Natural killer cell treated with Interleukin-12 subunit alpha and Interleukin-12 subunit beta and Interleukin-15 and Interleukin-18, amount 100 ng/mL, for 72 hours (primary cell): ENCODE measurements around the gene VPS18. TPM values are rescaled to one million over a fixed set of nuclear protein-coding genes. Genes with fewer than 3 reads are reported as not detected.

Experiments used
- ATAC-seq, 2 donors: fragments of 150-1000 bp; cut with Tn5 transposase in 1 of 2; sonication (Bioruptor Pico), chemical (Tn5 transposase) in 1 of 2; 2 replicates each; pipeline ENCODE4 v1.10.0; 2021
- DNase-seq: peaks from one replicate; pipeline ENCODE4 v3.0.0; 2022; ENCODE audit warnings: low spot score
- H3K27ac Mint-ChIP-seq, 2 donors: 1 replicate in 1 of 2; 2 replicates in 1 of 2; pipeline ENCODE4 v1.8.0; 2022; ENCODE audit warnings: mixed read lengths in 2 of 2, mild to moderate bottlenecking in 1 of 2, moderate library complexity in 1 of 2
- H3K27me3 Mint-ChIP-seq, 2 donors: 1 replicate in 1 of 2; 2 replicates in 1 of 2; pipeline ENCODE4 v1.8.0; 2022; ENCODE audit warnings: mixed read lengths in 2 of 2
- H3K36me3 Mint-ChIP-seq: one replicate; pipeline ENCODE4 v1.8.0; 2022; ENCODE audit warnings: mixed read lengths
- H3K4me1 Mint-ChIP-seq, 2 donors: 1 replicate in 1 of 2; 2 replicates in 1 of 2; pipeline ENCODE4 v1.8.0; 2022; ENCODE audit warnings: low read depth in 2 of 2, mixed read lengths in 2 of 2, mild to moderate bottlenecking in 1 of 2
- H3K4me3 Mint-ChIP-seq: one replicate; pipeline ENCODE4 v1.8.0; 2022; ENCODE audit warnings: mixed read lengths
- H3K9me3 Mint-ChIP-seq: 2 replicates; pipeline ENCODE4 v1.8.0; 2022; ENCODE audit warnings: mixed read lengths
- total RNA-seq, 2 donors: library from RNA; stranded (reverse); gene quantifications; one replicate each; pipeline ENCODE4 v1.2.3, GENCODE V29; 2022

Gene VPS18
- total RNA-seq, 2 donors from 2014 or later, result 22.8 to 27.3 TPM

DNA sequence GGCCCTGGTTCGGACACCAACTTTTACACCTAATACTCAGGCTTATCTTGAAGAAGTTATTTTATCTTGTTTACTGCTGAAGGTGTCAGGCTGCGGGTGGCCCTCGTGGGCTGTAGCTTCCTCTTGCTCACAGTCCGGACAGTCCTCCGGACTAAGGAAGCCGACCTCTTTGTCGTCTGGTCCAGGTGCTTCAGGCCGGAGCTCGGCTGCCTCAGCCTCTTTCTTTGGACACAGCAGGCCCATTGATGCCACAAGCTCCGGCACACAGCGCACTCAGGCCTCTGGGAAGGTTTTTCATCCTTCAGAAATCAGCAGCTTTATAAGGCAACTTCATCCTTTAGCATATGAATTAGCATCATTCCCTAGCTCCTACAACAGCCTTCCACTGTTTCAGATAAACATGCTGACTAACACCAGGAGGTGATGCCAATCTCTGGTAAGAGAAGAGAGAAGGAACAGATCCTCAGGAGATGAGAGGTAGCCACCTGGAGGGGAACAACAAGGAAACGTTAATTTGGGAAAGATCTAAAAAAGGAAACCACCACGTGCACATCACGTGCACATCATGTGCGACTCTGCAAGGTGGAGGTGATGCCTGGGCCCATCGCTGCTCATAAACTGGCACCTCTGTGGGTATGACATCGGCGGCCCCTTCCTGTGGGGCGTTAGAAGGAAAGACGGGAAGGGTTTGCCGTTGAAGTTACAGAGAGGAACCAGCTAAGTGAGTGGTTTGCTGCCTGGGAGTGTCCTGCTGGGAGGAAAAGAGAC is 54.6 kb downstream of the VPS18 start:
- H3K27ac Mint-ChIP-seq, result no peak overlapping the region
- no peaks in the 10 kb centered on the region for H3K9me3 Mint-ChIP-seq
- peaks cover 5 to 23% of the 10 kb centered on the region in 2 donors for H3K4me1 Mint-ChIP-seq
- no peak for DNase-seq
- H3K27me3 Mint-ChIP-seq, result peaks cover 0 to 17% of the 10 kb centered on the region in 2 donors
- no peaks in the 10 kb centered on the region for H3K36me3 Mint-ChIP-seq
- H3K4me3 Mint-ChIP-seq, result no peak overlapping the region
- no peak for ATAC-seq

DNA sequence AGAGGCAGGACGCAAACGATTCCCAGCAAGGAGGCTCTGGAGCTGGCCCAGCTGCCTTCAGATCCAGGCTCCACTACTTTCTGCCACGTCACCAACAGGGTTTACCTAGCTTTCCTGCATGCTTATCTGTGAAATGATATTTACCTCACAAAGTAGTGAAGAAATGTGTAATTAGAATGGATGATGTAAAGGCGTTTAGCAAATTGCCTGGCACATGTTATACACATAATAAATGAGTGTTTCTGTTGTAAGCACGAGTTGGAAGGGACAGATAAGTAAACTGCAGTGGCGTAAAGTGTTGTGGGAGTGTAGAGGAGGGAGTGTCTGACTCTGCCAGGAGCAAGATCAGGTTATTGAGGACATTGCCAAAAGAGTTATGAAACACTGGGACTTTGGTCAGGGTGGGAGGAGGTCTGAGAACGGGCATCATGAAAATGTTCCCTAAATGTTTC is 55.5 kb downstream of the VPS18 start:
- peaks cover 0 to 17% of the 10 kb centered on the region in 2 donors for H3K27me3 Mint-ChIP-seq
- no peak for ATAC-seq
- peaks cover 6 to 24% of the 10 kb centered on the region in 2 donors for H3K4me1 Mint-ChIP-seq
- H3K9me3 Mint-ChIP-seq, result no peaks in the 10 kb centered on the region
- DNase-seq, result no peak
- H3K4me3 Mint-ChIP-seq, result no peak overlapping the region
- H3K36me3 Mint-ChIP-seq, result no peaks in the 10 kb centered on the region
- H3K27ac Mint-ChIP-seq, result no peak overlapping the region

DNA sequence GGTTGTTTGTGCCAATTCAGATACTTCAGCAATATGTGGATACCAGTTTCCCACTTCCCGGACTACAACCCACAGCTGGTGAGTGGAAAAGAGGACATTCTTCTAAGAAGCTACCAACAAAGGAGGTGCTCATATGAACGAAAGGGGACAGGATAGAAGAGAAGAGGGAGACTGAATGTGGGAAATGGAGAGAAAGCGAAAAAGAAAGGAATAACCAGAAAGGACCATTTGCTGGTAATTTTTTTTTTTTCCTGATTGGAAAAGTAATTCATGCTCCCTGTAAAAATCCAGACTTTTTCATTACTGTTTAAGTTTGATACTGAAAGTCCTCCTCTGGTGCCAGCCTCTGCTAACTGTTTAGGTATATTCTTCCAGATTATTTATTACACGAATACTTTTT is 57.5 kb downstream of the VPS18 start:
- peaks cover 0 to 12% of the 10 kb centered on the region in 2 donors for H3K27me3 Mint-ChIP-seq
- no peak for DNase-seq
- peak overlapping the region; percentile 89 for H3K4me3 Mint-ChIP-seq
- H3K27ac Mint-ChIP-seq, result peak overlapping the region; percentile 58 to 66
- ATAC-seq, result no peak
- H3K9me3 Mint-ChIP-seq, result no peaks in the 10 kb centered on the region
- H3K36me3 Mint-ChIP-seq, result no peaks in the 10 kb centered on the region
- H3K4me1 Mint-ChIP-seq, result peaks cover 12 to 27% of the 10 kb centered on the region in 2 donors

DNA sequence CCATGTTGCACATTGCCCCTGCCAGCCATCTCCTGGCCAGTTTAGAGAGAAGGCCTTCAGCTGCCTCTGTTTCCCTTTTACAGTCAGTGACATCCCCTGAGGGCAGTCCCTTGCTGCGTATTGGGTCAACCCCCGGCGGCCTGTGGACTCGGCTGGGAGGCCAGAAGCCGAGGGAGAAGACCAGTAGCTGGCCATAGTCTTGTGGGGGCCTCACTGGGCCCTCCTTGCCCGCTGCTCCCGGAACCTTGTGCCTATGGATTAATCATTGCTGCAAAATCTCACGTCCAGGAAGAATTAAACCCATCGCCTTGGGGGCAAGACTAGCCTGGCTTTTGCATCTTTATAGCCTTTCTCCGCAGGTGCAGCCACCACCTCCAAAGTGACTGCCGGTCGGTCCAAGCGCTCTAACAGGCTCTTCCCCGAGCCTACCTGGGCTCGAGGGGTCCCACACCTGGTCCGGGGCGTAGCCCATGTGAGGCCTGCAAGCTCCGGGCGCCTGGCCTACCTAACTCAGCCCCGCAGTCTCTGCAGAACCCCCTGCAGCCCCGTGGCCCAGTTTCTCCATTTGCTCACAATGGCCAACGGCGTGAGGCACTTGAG is 58.2 kb downstream of the VPS18 start:
- Mint-ChIP-seq H3K9me3 (no peaks in the 10 kb centered on the region), H3K4me1 (peaks cover 12 to 27% of the 10 kb centered on the region in 2 donors), H3K27ac (peak overlapping the region; percentile 66 to 83), H3K27me3 (peaks cover 0 to 12% of the 10 kb centered on the region in 2 donors), H3K36me3 (no peaks in the 10 kb centered on the region), H3K4me3 (peak overlapping the region; percentile 89)
- no peak for ATAC-seq
- peak; percentile 56 for DNase-seq

DNA sequence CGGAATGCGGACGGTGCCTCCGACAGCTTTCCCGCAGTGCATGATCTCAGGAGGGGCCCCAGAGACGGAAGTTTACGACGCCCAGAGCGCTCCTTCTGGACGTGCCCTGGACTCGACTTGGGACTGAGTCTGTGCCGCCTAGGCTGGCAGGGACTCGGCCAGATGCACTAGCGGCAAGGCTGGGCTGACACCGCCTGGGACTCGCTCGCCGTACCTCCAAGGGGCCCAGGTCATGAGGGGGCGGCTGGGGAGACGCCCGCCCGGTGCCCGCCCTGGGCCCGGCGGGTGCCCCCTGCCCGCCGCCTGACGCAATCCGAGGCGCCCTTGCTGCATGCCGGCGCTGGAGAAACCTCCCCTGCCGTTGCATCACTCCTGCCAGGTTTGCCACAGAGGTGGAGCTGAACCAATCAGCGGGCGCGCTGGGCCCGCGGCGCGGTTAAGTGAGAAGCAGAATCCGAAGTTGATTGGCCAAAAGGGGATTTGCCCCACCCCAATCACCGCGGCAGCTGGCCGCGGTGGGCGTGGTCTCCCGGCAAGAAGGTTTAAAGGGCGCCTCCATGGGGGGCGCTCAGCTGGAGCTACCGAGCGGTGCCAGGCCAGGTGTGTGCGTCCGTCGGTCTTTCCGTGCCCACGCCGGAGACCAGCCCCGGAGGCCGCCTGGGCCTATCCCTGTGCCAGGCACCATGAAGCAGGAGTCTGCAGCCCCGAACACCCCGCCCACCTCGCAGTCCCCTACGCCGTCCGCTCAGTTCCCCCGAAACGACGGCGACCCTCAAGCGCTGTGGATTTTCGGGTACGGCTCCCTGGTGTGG is 58.9 kb downstream of the VPS18 start, which contains the start of gene CHAC1:
CHAC1 (plus strand) TSS at position 571 of the 812 bp plus-strand sequence; CDS start at position 684, 113 bp downstream.
- Mint-ChIP-seq H3K36me3 (no peaks in the 10 kb centered on the region), H3K27ac (peak within 1 kb of the TSS; percentile 66 to 83), H3K4me1 (peaks cover 12 to 27% of the 10 kb centered on the region in 2 donors), H3K9me3 (no peaks in the 10 kb centered on the region), H3K27me3 (peaks cover 0 to 10% of the 10 kb centered on the region in 2 donors), H3K4me3 (peak within 1 kb of the TSS; percentile 89)
- DNase-seq (peak; percentile 97), ATAC-seq (peak; percentile 96 to 97)

Other genes starting within 250 kb of the VPS18 start
- gene RAD51, start 199.3 kb upstream of the VPS18 start, total RNA-seq, result 10 to 100 TPM; 36.2 to 59.6 TPM
- 10 to 100 TPM; 35.9 to 72.6 TPM for gene RMDN3, start 139.2 kb upstream of the VPS18 start, total RNA-seq
- gene GCHFR, start 130.4 kb upstream of the VPS18 start, total RNA-seq, result 10 to 100 TPM in 1 of 2 donors, 1 to 10 TPM in 1; 9.1 to 14.4 TPM
- gene C15orf62, start 124.5 kb upstream of the VPS18 start, total RNA-seq, result under 1 TPM; 0.12 to 0.22 TPM
- gene ZFYVE19, start 87.4 kb upstream of the VPS18 start, total RNA-seq, result 10 to 100 TPM; 17.2 to 39.1 TPM
- gene DNAJC17, start 87.0 kb upstream of the VPS18 start, total RNA-seq, result 10 to 100 TPM; 40.4 to 62.6 TPM
- gene PPP1R14D, start 65.7 kb upstream of the VPS18 start, total RNA-seq, result not detected
- 1 to 10 TPM; 1.0 to 1.5 TPM for gene SPINT1, start 50.4 kb upstream of the VPS18 start, total RNA-seq
- not detected for gene RHOV, start 20.2 kb upstream of the VPS18 start, total RNA-seq
- under 1 TPM in 1 of 2 donors, not detected in 1; 0.17 TPM for gene DLL4, start 34.9 kb downstream of the VPS18 start, total RNA-seq
- gene CHAC1, start 59.0 kb downstream of the VPS18 start, total RNA-seq, result 10 to 100 TPM in 1 of 2 donors, 1 to 10 TPM in 1; 7.7 to 13.1 TPM
- 10 to 100 TPM; 34.3 to 55.7 TPM for gene INO80, start 221.8 kb downstream of the VPS18 start, total RNA-seq